HepG2 (cell line): ENCODE measurements around the gene MARVELD3. TPM values are rescaled to one million over a fixed set of nuclear protein-coding genes. Genes with fewer than 3 reads are reported as not detected.

Experiments used
- ARID2 ChIP-seq: sonication (generic); formaldehyde crosslinking; IDR thresholded peaks from 2 replicates; pipeline ENCODE4 v1.8.1; 2022; ENCODE audit warnings: mild to moderate bottlenecking, missing genetic modification reagents, borderline replicate concordance
- ATF1 ChIP-seq: IDR thresholded peaks from 2 replicates; pipeline ENCODE4 v1.6.1; 2016; ENCODE audit warnings: mild to moderate bottlenecking, control low read depth
- CBX5 ChIP-seq: sonication (generic); formaldehyde crosslinking; IDR thresholded peaks from 2 replicates; pipeline ENCODE4 v1.4.0; 2020; ENCODE audit warnings: missing genetic modification reagents, borderline replicate concordance
- CCDC6 ChIP-seq: sonication (generic); formaldehyde crosslinking; IDR thresholded peaks from 2 replicates; pipeline ENCODE4 v1.8.1; 2022; ENCODE audit warnings: mild to moderate bottlenecking, missing genetic modification reagents, moderate library complexity
- CEBPG ChIP-seq: IDR thresholded peaks from 2 replicates; pipeline ENCODE4 v1.6.1; 2016
- FOXA3 ChIP-seq: IDR thresholded peaks from 2 replicates; pipeline ENCODE4 v1.6.1; 2016; ENCODE audit warnings: missing genetic modification reagents, missing compliant biosample characterization
- GATAD2A ChIP-seq: IDR thresholded peaks from 2 replicates; pipeline ENCODE4 v1.6.1; 2016
- HIVEP1 ChIP-seq: sonication (generic); formaldehyde crosslinking; IDR thresholded peaks from 2 replicates; pipeline ENCODE4 v1.4.0; 2020; ENCODE audit warnings: mild to moderate bottlenecking, missing genetic modification reagents
- HMG20A ChIP-seq: IDR thresholded peaks from 2 replicates; pipeline ENCODE4 v1.6.1; 2016; ENCODE audit warnings: borderline replicate concordance
- HOXA9 ChIP-seq: sonication (generic); formaldehyde crosslinking; IDR thresholded peaks from 2 replicates; pipeline ENCODE4 v1.8.1; 2022; ENCODE audit warnings: missing genetic modification reagents, mild to moderate bottlenecking, moderate library complexity, borderline replicate concordance
- JARID2 ChIP-seq: sonication (generic); formaldehyde crosslinking; IDR thresholded peaks from 2 replicates; pipeline ENCODE4 v1.8.1; 2023; ENCODE audit warnings: missing genetic modification reagents, inconsistent platforms; ENCODE audit not compliant: insufficient replicate concordance
- NCOA1 ChIP-seq: sonication (generic); formaldehyde crosslinking; IDR thresholded peaks from 2 replicates; pipeline ENCODE4 v1.9.0; 2021; ENCODE audit warnings: missing genetic modification reagents
- NR2F1 ChIP-seq, 2 experiments: fragments of 450-650 bp in 1 of 2; formaldehyde crosslinking in 1 of 2; IDR thresholded peaks; 2 replicates each; pipeline versions ENCODE4 v1.5.0 to v1.6.1; 2016 to 2020; ENCODE audit warnings: mild to moderate bottlenecking in 1 of 2, missing compliant biosample characterization in 1 of 2, missing genetic modification reagents in 1 of 2, moderate library complexity in 1 of 2
- NR2F2 ChIP-seq: IDR thresholded peaks from 2 replicates; pipeline ENCODE4 v1.6.1; 2012; ENCODE audit warnings: low read depth, inconsistent platforms, borderline replicate concordance
- ONECUT2 ChIP-seq: sonication (generic); formaldehyde crosslinking; IDR thresholded peaks from 2 replicates; pipeline ENCODE4 v1.4.0; 2020; ENCODE audit warnings: missing genetic modification reagents
- SMC3 ChIP-seq: IDR thresholded peaks from 2 replicates; pipeline ENCODE4 v1.6.1; 2011; ENCODE audit warnings: low read length, improper control_type of control experiment
- SOX5 ChIP-seq: IDR thresholded peaks from 2 replicates; pipeline ENCODE4 v1.6.1; 2016; ENCODE audit warnings: borderline replicate concordance
- SP140L ChIP-seq: sonication (generic); formaldehyde crosslinking; IDR thresholded peaks from 2 replicates; pipeline ENCODE4 v1.4.0; 2020; ENCODE audit warnings: missing genetic modification reagents, borderline replicate concordance
- ZEB1 ChIP-seq: IDR thresholded peaks from 2 replicates; pipeline ENCODE4 v1.6.1; 2012; ENCODE audit warnings: mild to moderate bottlenecking, low read depth, inconsistent platforms; ENCODE audit not compliant: insufficient replicate concordance
- ZNF282 ChIP-seq: fragments of 450-650 bp; IDR thresholded peaks from 2 replicates; pipeline ENCODE4 v1.6.1; 2018; ENCODE audit not compliant: partially characterized antibody
- ZNF329 ChIP-seq: sonication (generic); formaldehyde crosslinking; IDR thresholded peaks from 2 replicates; pipeline ENCODE4 v1.9.0; 2021; ENCODE audit warnings: low read depth, mild to moderate bottlenecking, missing genetic modification reagents
- ZNF431 ChIP-seq: sonication (generic); formaldehyde crosslinking; IDR thresholded peaks from 2 replicates; pipeline ENCODE4 v1.9.0; 2022; ENCODE audit warnings: missing genetic modification reagents, low read depth, mild to moderate bottlenecking, borderline replicate concordance
- ZNF556 ChIP-seq: sonication (generic); formaldehyde crosslinking; IDR thresholded peaks from 2 replicates; pipeline ENCODE4 v1.4.0; 2020; ENCODE audit warnings: mild to moderate bottlenecking, missing genetic modification reagents, borderline replicate concordance
- ZNF574 ChIP-seq: sonication (generic); formaldehyde crosslinking; IDR thresholded peaks from 2 replicates; pipeline ENCODE4 v1.4.0; 2020; ENCODE audit warnings: missing genetic modification reagents
- ZNF607 ChIP-seq: sonication (generic); formaldehyde crosslinking; IDR thresholded peaks from 2 replicates; pipeline ENCODE4 v1.5.1; 2020; ENCODE audit warnings: missing genetic modification reagents, mild to moderate bottlenecking, borderline replicate concordance
- ZSCAN29 ChIP-seq: sonication (generic); formaldehyde crosslinking; conservative IDR thresholded peaks from 2 replicates; pipeline ENCODE4 v1.4.0; 2020; ENCODE audit warnings: mild to moderate bottlenecking, missing genetic modification reagents
- polyA plus RNA-seq, 8 experiments: library from polyadenylated mRNA; depleted of rRNA in 3 of 8; stranded (reverse) in 7 of 8; unstranded in 1 of 8; fragments of >200 nt; fragmentation: Illumina TruSeq in 4 of 8; extraction: Trizol in 4 of 8; gene quantifications; 2 replicates each; pipeline versions ENCODE4 v1.2.1 to v1.2.3, GENCODE V29; 2011 to 2016; ENCODE audit warnings: low read depth in 4 of 8, missing spikeins in 1 of 8, mixed read lengths in 1 of 8; ENCODE audit not compliant: insufficient read depth in 1 of 8
- total RNA-seq, 5 experiments: library from RNA; depleted of rRNA; stranded (reverse); fragments of >200 nt; fragmentation: Illumina TruSeq; extraction: Trizol; gene quantifications; 2 replicates each; pipeline ENCODE4 v1.2.3, GENCODE V29; 2016; ENCODE audit warnings: low read depth in 1 of 5
- TF ChIP-seq, protein P1 (sequence below): sonication (generic); formaldehyde crosslinking; IDR thresholded peaks from 2 replicates; pipeline ENCODE4 v1.5.0; 2020; ENCODE audit warnings: mild to moderate bottlenecking, low read depth, missing genetic modification reagents, borderline replicate concordance
- TF ChIP-seq, protein P2 (sequence below): sonication (generic); formaldehyde crosslinking; IDR thresholded peaks from 2 replicates; pipeline ENCODE4 v1.4.0; 2020; ENCODE audit warnings: missing genetic modification reagents, borderline replicate concordance

The MARVELD3 gene
- total and polyA plus RNA-seq, 2 of the 13 experiments (the other 11 are each of a cell fraction or from before 2014, with no cell fraction given): 4.8 to 5.6 TPM

GRCh38 chr16:71623597-71623996 is 2.4 kb upstream of the MARVELD3 start (continued):
- TF ChIP-seq, protein P1, sequence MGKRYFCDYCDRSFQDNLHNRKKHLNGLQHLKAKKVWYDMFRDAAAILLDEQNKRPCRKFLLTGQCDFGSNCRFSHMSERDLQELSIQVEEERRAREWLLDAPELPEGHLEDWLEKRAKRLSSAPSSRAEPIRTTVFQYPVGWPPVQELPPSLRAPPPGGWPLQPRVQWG (CRISPR knock-in tag): no peak
- TF ChIP-seq ZEB1 (peak; percentile 71), SP140L (CRISPR knock-in tag) (no peak), ZNF556 (CRISPR knock-in tag) (no peak), HMG20A (CRISPR knock-in tag) (peak; percentile 58; the same call in 1 of the 2 replicates), ZNF329 (CRISPR knock-in tag) (no peak), SOX5 (CRISPR knock-in tag) (peak; percentile 49; the same call in 1 of the 2 replicates), ARID2 (CRISPR knock-in tag) (no peak), HOXA9 (CRISPR knock-in tag) (no peak), FOXA3 (CRISPR knock-in tag) (peak; percentile 86), ZNF574 (CRISPR knock-in tag) (peak; percentile 26; the same call in 1 of the 2 replicates), NR2F1 (CRISPR knock-in tag; IDR thresholded peaks at IDR 0.05) (no peak), ZSCAN29 (CRISPR knock-in tag) (no peak), ATF1 (CRISPR knock-in tag) (no peak), GATAD2A (CRISPR knock-in tag) (peak; percentile 44), ZNF431 (CRISPR knock-in tag) (no peak), CCDC6 (CRISPR knock-in tag) (no peak), SMC3 (no peak), NCOA1 (CRISPR knock-in tag) (no peak), JARID2 (CRISPR knock-in tag) (no peak), ZNF282 (no peak), ONECUT2 (CRISPR knock-in tag) (no peak), ZNF607 (CRISPR knock-in tag) (peak; percentile 41; the same call in 1 of the 2 replicates), HIVEP1 (CRISPR knock-in tag) (no peak), CBX5 (CRISPR knock-in tag) (no peak), NR2F2 (peak; percentile 30; the same call in 1 of the 2 replicates), CEBPG (peak; percentile 48)
- TF ChIP-seq, protein P2, sequence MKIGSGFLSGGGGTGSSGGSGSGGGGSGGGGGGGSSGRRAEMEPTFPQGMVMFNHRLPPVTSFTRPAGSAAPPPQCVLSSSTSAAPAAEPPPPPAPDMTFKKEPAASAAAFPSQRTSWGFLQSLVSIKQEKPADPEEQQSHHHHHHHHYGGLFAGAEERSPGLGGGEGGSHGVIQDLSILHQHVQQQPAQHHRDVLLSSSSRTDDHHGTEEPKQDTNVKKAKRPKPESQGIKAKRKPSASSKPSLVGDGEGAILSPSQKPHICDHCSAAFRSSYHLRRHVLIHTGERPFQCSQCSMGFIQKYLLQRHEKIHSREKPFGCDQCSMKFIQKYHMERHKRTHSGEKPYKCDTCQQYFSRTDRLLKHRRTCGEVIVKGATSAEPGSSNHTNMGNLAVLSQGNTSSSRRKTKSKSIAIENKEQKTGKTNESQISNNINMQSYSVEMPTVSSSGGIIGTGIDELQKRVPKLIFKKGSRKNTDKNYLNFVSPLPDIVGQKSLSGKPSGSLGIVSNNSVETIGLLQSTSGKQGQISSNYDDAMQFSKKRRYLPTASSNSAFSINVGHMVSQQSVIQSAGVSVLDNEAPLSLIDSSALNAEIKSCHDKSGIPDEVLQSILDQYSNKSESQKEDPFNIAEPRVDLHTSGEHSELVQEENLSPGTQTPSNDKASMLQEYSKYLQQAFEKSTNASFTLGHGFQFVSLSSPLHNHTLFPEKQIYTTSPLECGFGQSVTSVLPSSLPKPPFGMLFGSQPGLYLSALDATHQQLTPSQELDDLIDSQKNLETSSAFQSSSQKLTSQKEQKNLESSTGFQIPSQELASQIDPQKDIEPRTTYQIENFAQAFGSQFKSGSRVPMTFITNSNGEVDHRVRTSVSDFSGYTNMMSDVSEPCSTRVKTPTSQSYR: peak; percentile 8; the same call in 1 of the 2 replicates
